Uterus (tissue), 2 donors: ENCODE measurements around the gene RRAS2.

Experiments
- POLR2A ChIP-seq, 2 donors: fragments of 450-650 bp; IDR thresholded peaks; one replicate each; pipeline ENCODE4 v1.6.1; 2016; ENCODE audit warnings: antibody characterized with exemption in 2 of 2, mild to moderate bottlenecking in 1 of 2, moderate library complexity in 1 of 2
- TF ChIP-seq, protein P1 (sequence below), 4 experiments: fragments of 200-600 bp in 2 of 4; fragments of 450-650 bp in 2 of 4; sonication (generic) in 2 of 4; IDR thresholded peaks; one replicate each; pipeline ENCODE4 v1.5.1; 2016 to 2019; ENCODE audit warnings: antibody characterized with exemption in 4 of 4, mild to moderate bottlenecking in 2 of 4, moderate library complexity in 1 of 4

DNA sequence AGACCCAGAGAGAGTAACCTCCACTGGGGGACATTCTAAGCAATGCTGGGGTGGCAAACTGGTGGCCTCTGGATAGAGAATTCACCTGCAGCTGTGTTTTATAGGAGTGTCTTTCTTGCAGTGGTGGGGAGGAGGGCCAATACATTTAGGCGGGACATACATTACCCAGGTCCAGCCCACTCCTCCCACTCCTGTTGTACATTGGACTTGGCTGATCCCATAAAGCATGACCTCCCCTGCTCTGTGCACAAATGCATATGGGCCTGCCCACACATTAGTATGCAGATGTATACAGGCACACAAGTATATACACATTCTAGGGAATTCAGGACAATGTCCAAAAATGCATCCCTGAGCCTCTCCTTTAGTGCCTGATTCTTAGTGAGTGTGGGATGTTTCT is 99.1 kb downstream of the RRAS2 start:
- no peak for TF ChIP-seq POLR2A (IDR thresholded peaks at IDR 0.05)
- TF ChIP-seq, protein P1, sequence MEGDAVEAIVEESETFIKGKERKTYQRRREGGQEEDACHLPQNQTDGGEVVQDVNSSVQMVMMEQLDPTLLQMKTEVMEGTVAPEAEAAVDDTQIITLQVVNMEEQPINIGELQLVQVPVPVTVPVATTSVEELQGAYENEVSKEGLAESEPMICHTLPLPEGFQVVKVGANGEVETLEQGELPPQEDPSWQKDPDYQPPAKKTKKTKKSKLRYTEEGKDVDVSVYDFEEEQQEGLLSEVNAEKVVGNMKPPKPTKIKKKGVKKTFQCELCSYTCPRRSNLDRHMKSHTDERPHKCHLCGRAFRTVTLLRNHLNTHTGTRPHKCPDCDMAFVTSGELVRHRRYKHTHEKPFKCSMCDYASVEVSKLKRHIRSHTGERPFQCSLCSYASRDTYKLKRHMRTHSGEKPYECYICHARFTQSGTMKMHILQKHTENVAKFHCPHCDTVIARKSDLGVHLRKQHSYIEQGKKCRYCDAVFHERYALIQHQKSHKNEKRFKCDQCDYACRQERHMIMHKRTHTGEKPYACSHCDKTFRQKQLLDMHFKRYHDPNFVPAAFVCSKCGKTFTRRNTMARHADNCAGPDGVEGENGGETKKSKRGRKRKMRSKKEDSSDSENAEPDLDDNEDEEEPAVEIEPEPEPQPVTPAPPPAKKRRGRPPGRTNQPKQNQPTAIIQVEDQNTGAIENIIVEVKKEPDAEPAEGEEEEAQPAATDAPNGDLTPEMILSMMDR (IDR thresholded peaks at IDR 0.05) = no peak
